ENCODE data around the gene GAL3ST1. TPM values are rescaled to one million over a fixed set of nuclear protein-coding genes. Genes with fewer than 3 reads are reported as not detected.
"Not testable (repeated sequence)": the region's sequence is repeated elsewhere in the genome, so short reads cannot be mapped to it uniquely, and the experiment has no call there.

GAL3ST1 gene
- total and polyA plus RNA-seq, 2 experiments from 2014 or later = 1.5 to 2.9 TPM

DNA sequence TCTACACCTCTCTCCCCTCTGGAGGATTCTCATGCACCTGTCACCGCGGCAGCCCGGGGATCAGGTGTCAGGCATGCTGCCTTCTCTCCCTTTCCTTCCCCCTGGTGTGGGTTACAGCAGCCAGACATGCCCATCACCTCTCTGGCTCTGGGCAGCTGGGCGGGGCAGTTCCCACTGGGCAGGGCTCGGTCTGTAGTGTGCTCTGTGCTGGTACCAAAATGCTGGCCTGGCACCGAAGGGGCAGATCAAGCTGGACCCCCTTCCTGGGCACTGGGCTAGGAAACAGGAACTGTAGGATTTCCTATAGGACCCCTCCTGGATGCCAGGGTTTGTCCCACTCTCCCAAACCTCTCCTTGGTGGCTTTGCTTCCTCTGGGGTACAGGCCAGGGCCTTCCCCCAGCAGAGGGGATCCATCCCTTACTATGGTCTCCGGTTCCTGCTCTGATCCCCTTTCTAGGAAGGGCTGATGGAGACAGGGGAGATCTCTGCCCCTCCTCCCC, 821 bp downstream of the GAL3ST1 start:
- Histone ChIP-seq H3K27me3 (peaks cover 9% of the 10 kb centered on the region), H3K9me3 (ENCODE audit: low read depth) (no peaks in the 10 kb centered on the region), H3K4me1 (ENCODE audit: low read depth) (no peaks in the 10 kb centered on the region), H3K4me3 (no peak overlapping the region), H3K36me3 (peaks cover 19% of the 10 kb centered on the region), H3K27ac (no peak overlapping the region)
- DNase-seq (ENCODE audit: low read depth in 1 of 2, low spot score in 1 of 2) = no peak
- TF ChIP-seq, protein P1, sequence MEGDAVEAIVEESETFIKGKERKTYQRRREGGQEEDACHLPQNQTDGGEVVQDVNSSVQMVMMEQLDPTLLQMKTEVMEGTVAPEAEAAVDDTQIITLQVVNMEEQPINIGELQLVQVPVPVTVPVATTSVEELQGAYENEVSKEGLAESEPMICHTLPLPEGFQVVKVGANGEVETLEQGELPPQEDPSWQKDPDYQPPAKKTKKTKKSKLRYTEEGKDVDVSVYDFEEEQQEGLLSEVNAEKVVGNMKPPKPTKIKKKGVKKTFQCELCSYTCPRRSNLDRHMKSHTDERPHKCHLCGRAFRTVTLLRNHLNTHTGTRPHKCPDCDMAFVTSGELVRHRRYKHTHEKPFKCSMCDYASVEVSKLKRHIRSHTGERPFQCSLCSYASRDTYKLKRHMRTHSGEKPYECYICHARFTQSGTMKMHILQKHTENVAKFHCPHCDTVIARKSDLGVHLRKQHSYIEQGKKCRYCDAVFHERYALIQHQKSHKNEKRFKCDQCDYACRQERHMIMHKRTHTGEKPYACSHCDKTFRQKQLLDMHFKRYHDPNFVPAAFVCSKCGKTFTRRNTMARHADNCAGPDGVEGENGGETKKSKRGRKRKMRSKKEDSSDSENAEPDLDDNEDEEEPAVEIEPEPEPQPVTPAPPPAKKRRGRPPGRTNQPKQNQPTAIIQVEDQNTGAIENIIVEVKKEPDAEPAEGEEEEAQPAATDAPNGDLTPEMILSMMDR (IDR thresholded peaks at IDR 0.05; ENCODE audit: low read depth, low read length) = no peak

DNA sequence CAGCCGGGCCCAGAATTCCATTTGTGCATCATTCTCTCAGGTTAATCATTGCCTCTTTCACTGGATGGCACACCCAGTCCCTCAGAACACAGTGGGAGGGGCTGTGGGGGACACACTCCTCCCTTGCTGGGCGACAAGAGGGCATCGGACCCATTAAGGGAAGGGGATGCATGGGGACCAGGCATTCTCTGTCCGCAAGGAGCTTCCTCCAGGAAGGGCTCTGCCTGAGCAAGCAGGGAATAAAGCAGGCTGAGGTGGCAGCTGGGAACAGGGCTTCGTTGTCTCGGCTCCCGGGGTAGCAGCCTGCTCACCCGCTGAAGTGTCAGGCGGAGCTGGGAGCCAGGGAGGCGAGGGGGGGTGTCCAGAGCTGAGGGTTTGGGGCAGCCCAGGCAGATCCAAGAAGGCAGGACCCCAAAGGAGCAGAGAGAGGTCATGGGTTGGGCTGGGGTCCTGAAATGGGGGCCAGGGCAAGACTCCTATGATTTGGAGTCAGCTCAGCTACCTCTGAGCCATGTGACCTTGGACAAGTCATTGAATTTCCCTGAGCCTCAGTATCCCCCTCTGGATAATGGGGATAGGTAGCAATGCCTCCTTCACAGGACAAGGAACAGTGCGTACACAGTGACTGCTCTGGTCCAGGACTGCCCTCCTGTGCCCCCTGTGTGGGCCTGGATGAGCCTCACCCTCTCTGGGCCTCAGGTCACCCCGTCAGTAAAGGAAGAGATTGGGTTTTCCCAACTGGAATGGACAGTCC, 1.4 kb downstream of the GAL3ST1 start:
- H3K27ac ChIP-seq = no peak overlapping the region
- no peaks in the 10 kb centered on the region for H3K4me1 ChIP-seq (ENCODE audit: low read depth)
- H3K36me3 ChIP-seq = peaks cover 13% of the 10 kb centered on the region
- H3K9me3 ChIP-seq (ENCODE audit: low read depth) = no peaks in the 10 kb centered on the region
- DNase-seq (ENCODE audit: low read depth in 1 of 2, low spot score in 1 of 2) = no peak
- TF ChIP-seq, protein P1 (IDR thresholded peaks at IDR 0.05; ENCODE audit: low read depth, low read length) = no peak
- peaks cover 9% of the 10 kb centered on the region for H3K27me3 ChIP-seq
- no peak overlapping the region for H3K4me3 ChIP-seq

DNA sequence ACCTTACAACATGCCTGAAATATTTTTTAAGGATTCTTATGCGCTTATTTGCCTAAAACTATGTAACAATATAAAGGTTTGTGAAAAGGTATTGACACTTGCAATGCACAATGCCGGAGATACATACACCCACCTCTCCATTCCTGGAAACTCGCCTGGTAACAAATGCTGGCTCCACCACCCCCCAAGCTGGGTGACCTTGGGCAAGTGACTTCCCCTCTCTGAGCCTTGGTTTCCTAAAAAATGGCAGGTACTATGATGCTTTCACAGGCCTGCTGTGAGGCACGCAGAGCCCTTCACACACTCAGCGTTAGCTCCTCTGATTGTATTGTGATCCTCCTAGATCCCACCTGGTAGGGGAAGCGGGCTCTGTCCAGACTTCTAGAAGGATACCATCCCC, 2.3 kb downstream of the GAL3ST1 start:
- Histone ChIP-seq H3K4me1 (ENCODE audit: low read depth) (no peaks in the 10 kb centered on the region), H3K36me3 (peaks cover 6% of the 10 kb centered on the region), H3K27ac (no peak overlapping the region), H3K4me3 (no peak overlapping the region), H3K27me3 (peaks cover 9% of the 10 kb centered on the region), H3K9me3 (ENCODE audit: low read depth) (no peaks in the 10 kb centered on the region)
- no peak for DNase-seq (ENCODE audit: low read depth in 1 of 2, low spot score in 1 of 2)
- TF ChIP-seq, protein P1 (IDR thresholded peaks at IDR 0.05; ENCODE audit: low read depth, low read length) = no peak

- TF ChIP-seq, protein P1 (IDR thresholded peaks at IDR 0.05; ENCODE audit: low read depth, low read length) = no peak
- Histone ChIP-seq H3K4me3 (no peak overlapping the region), H3K27me3 (peaks cover 9% of the 10 kb centered on the region)
Observed at GRCh38 chr22:30569674-30570202, 4.7 kb downstream of the GAL3ST1 start.

DNA sequence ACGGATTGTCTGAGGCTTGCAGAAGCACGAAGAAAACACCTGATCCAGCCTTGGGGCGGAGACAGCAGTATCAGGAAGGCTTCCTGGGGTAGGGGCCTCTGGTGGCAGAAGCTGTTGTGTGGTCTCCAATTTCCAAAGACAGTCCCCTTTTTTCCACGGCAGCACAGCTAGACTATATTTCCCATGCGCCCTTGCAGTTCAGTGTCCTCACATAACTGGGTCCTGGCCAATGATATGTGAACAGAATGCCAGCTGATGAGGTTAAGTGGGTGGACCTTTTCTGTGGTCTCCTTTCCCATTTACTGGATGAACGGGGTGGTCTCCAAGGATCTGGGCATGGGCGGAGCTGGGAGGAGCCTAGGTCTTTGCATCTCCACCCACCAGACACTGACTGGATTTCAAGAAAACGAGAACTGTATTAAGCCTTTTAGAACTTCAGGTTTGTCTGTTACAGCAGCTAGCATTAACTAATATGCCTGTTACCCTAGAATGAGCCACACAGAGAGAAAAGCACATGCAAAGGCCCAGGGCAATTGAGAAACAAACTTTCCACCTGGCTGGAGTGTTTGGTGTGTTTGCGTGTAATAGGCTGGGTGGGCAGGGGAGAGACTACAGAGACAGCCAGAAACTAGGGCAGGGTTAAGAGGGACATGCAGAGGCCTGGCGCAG, 6.2 kb downstream of the GAL3ST1 start:
- no peak overlapping the region for H3K4me3 ChIP-seq
- H3K36me3 ChIP-seq = no peaks in the 10 kb centered on the region
- no peak for DNase-seq (ENCODE audit: low read depth in 1 of 2, low spot score in 1 of 2)
- no peak overlapping the region for H3K27ac ChIP-seq
- no peaks in the 10 kb centered on the region for H3K27me3 ChIP-seq
- TF ChIP-seq, protein P1 (IDR thresholded peaks at IDR 0.05; ENCODE audit: low read depth, low read length) = no peak
- H3K4me1 ChIP-seq (ENCODE audit: low read depth) = no peaks in the 10 kb centered on the region
- H3K9me3 ChIP-seq (ENCODE audit: low read depth) = no peaks in the 10 kb centered on the region

More at GRCh38 chr22:30569674-30570202, 4.7 kb downstream of the GAL3ST1 start:
- Histone ChIP-seq H3K27ac (no peak overlapping the region), H3K9me3 (ENCODE audit: low read depth) (no peaks in the 10 kb centered on the region), H3K36me3 (no peaks in the 10 kb centered on the region), H3K4me1 (ENCODE audit: low read depth) (no peaks in the 10 kb centered on the region)
- no peak for DNase-seq (ENCODE audit: low read depth in 1 of 2, low spot score in 1 of 2)

- not testable (repeated sequence) for H3K4me1 ChIP-seq (ENCODE audit: low read depth); H3K4me3 ChIP-seq; H3K27ac ChIP-seq; DNase-seq (ENCODE audit: low read depth in 1 of 2, low spot score in 1 of 2); H3K36me3 ChIP-seq; H3K27me3 ChIP-seq; H3K9me3 ChIP-seq (ENCODE audit: low read depth)
Observed at GRCh38 chr22:30567277-30567676, 7.2 kb downstream of the GAL3ST1 start.
